GM21576 (cell line): ENCODE data around the gene BACH1.

Experiments used
- ATAC-seq: cut with Tn5 transposase; IDR thresholded peaks from one replicate; pipeline ENCODE4 v1.9.1; 2021; ENCODE audit warnings: mild to moderate bottlenecking, moderate library complexity; ENCODE audit not compliant: unreplicated experiment

Gene BACH1

GRCh38 chr21:29313662-29314408 is 15.1 kb downstream of the BACH1 start:
- ATAC-seq = no peak

- ATAC-seq = no peak
These were observed 16.5 kb downstream of the BACH1 start for GRCh38 chr21:29315131-29315749.

- no peak for ATAC-seq
These were observed 17.5 kb downstream of the BACH1 start for GRCh38 chr21:29316029-29316742.

GRCh38 chr21:29316806-29317205 is 18.1 kb downstream of the BACH1 start:
- no peak for ATAC-seq

GRCh38 chr21:29318354-29318753 is 19.6 kb downstream of the BACH1 start:
- ATAC-seq = no peak

- no peak for ATAC-seq
These were observed 21.3 kb downstream of the BACH1 start for GRCh38 chr21:29320031-29320430.

- no peak for ATAC-seq
These were observed 22.5 kb downstream of the BACH1 start for GRCh38 chr21:29321217-29321616.

GRCh38 chr21:29321932-29322928 is 23.5 kb downstream of the BACH1 start:
- ATAC-seq = no peak

- ATAC-seq = no peak
These were observed 24.5 kb downstream of the BACH1 start for GRCh38 chr21:29323189-29323588.

GRCh38 chr21:29326914-29327554 is 28.3 kb downstream of the BACH1 start:
- no peak for ATAC-seq

GRCh38 chr21:29329406-29329805 is 30.7 kb downstream of the BACH1 start:
- ATAC-seq = no peak

GRCh38 chr21:29330797-29331196 is 32.1 kb downstream of the BACH1 start:
- no peak for ATAC-seq

- ATAC-seq = no peak
These were observed 34.0 kb downstream of the BACH1 start for GRCh38 chr21:29332461-29333362.

- ATAC-seq = no peak
These were observed 34.7 kb downstream of the BACH1 start for GRCh38 chr21:29333406-29333805.

- ATAC-seq = no peak
These were observed 36.2 kb downstream of the BACH1 start for GRCh38 chr21:29334717-29335428.

GRCh38 chr21:29335720-29336119 is 37.0 kb downstream of the BACH1 start:
- ATAC-seq = no peak

GRCh38 chr21:29338256-29338655 is 39.5 kb downstream of the BACH1 start:
- no peak for ATAC-seq

GRCh38 chr21:29340228-29340627 is 41.5 kb downstream of the BACH1 start:
- ATAC-seq = no peak
